DMS53 treated with DMSO at 0.1 percent for 48 hours (cell line): ENCODE measurements around the gene TUBA3E.
"Not testable (repeated sequence)": the region's sequence is repeated elsewhere in the genome, so short reads cannot be mapped to it uniquely, and the experiment has no call there.

ENCODE experiments used
- DNase-seq: peaks from one replicate; lab custom pipeline; 2025; ENCODE audit not compliant: unreplicated experiment; lab: John Stamatoyannopoulos, UW

Gene TUBA3E

GRCh38 chr2:130192451-130192850 is 5.8 kb downstream of the TUBA3E start:
- not testable (repeated sequence) for DNase-seq

- not testable (repeated sequence) for DNase-seq
Observed at GRCh38 chr2:130191319-130191718, 6.9 kb downstream of the TUBA3E start.

GRCh38 chr2:130190237-130190636 is 8.0 kb downstream of the TUBA3E start:
- DNase-seq: no peak

GRCh38 chr2:130188958-130189357 is 9.3 kb downstream of the TUBA3E start:
- DNase-seq: not testable (repeated sequence)

GRCh38 chr2:130187859-130188792 is 10.1 kb downstream of the TUBA3E start:
- DNase-seq: not testable (repeated sequence)

- no peak for DNase-seq
Observed at GRCh38 chr2:130187268-130187667, 11.0 kb downstream of the TUBA3E start.

GRCh38 chr2:130186391-130186790 is 11.8 kb downstream of the TUBA3E start:
- DNase-seq: no peak

- no peak for DNase-seq
Observed at GRCh38 chr2:130185896-130186295, 12.3 kb downstream of the TUBA3E start.

GRCh38 chr2:130185436-130185835 is 12.8 kb downstream of the TUBA3E start:
- DNase-seq: no peak

- DNase-seq: no peak
Observed at GRCh38 chr2:130183512-130184373, 14.5 kb downstream of the TUBA3E start.

GRCh38 chr2:130182826-130183511 is 15.3 kb downstream of the TUBA3E start:
- DNase-seq: not testable (repeated sequence)

- peak; percentile 26 for DNase-seq
Observed at GRCh38 chr2:130181880-130182682, 16.2 kb downstream of the TUBA3E start, which contains the start of gene MZT2B. Gene MZT2B, plus strand, starts transcription at chr2:130182262. Its CDS starts 21 bp downstream, at chr2:130182283.

GRCh38 chr2:130181325-130181879 is 16.8 kb downstream of the TUBA3E start, which contains the start of gene SMPD4:
Gene SMPD4, minus strand, starts transcription at chr2:130181602. Its CDS starts 5,010 bp downstream, at chr2:130176592.
- DNase-seq: peak; percentile 54

- DNase-seq: not testable (repeated sequence)
Observed at GRCh38 chr2:130180404-130181324, 17.6 kb downstream of the TUBA3E start.

GRCh38 chr2:130174866-130175265 is 23.4 kb downstream of the TUBA3E start:
- DNase-seq: not testable (repeated sequence)

GRCh38 chr2:130169896-130170295 is 28.3 kb downstream of the TUBA3E start:
- no peak for DNase-seq

- not testable (repeated sequence) for DNase-seq
Observed at GRCh38 chr2:130169163-130169562, 29.1 kb downstream of the TUBA3E start.

- not testable (repeated sequence) for DNase-seq
Observed at GRCh38 chr2:130166611-130167010, 31.6 kb downstream of the TUBA3E start.
